GM12865 (cell line): ENCODE results near the gene RPL36AL.
A peak's percentile ranks its signal among the peaks of the same experiment; 100 is the strongest.
"Not testable (repeated sequence)": the region's sequence is repeated elsewhere in the genome, so short reads cannot be mapped to it uniquely, and the experiment has no call there.

ENCODE experiments used
- DNase-seq: peaks from one replicate; pipeline ENCODE4 v3.0.0; 2010; ENCODE audit warnings: low read depth
- H3K4me3 ChIP-seq: 2 replicates; pipeline ENCODE4 v1.5.1; 2011; ENCODE audit warnings: mild to moderate bottlenecking, low read depth, low read length, control low read depth
- TF ChIP-seq, protein P1 (sequence below): IDR thresholded peaks from 2 replicates; pipeline ENCODE4 v1.5.1; 2011; ENCODE audit warnings: low read length, control low read depth, low read depth, inconsistent platforms; ENCODE audit not compliant: insufficient read depth; ENCODE audit errors: missing control alignments

The RPL36AL gene

DNA sequence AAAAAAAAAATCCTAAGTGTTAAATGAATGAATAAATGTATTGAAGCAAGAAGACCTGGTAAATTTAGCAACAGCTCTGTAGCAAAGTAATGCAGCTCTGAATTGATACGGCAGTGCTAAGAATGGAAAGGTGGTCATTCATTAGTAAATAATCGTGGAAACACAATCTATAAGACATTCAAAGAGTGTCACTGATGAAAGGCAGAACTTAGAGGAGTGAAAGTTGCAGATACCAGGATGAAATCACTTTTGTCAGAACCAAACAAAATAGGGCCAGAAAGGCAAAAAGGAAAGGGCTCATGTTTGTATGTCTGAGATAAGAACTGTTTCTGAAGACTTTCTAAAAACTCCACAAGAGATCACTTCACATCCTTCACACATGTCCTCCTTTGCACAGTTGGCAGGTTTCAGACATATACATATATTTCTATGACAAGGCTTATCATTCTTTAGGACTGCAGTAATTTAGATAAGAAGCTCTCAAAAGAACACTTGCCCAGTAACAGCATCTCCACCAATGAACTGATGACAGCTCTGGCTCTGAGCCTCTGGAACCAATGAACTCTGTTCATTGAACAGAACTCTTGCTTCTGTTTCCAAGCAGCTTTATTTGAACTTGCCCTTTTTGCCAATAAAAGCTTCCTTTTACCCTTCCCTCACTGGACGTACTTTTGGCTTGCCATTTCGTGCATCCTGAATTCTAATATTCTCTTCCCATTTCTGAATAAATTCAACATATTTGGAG lies 25.9 kb downstream of the RPL36AL start:
- DNase-seq = peak; percentile 83
- TF ChIP-seq, protein P1, sequence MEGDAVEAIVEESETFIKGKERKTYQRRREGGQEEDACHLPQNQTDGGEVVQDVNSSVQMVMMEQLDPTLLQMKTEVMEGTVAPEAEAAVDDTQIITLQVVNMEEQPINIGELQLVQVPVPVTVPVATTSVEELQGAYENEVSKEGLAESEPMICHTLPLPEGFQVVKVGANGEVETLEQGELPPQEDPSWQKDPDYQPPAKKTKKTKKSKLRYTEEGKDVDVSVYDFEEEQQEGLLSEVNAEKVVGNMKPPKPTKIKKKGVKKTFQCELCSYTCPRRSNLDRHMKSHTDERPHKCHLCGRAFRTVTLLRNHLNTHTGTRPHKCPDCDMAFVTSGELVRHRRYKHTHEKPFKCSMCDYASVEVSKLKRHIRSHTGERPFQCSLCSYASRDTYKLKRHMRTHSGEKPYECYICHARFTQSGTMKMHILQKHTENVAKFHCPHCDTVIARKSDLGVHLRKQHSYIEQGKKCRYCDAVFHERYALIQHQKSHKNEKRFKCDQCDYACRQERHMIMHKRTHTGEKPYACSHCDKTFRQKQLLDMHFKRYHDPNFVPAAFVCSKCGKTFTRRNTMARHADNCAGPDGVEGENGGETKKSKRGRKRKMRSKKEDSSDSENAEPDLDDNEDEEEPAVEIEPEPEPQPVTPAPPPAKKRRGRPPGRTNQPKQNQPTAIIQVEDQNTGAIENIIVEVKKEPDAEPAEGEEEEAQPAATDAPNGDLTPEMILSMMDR = no peak
- peak overlapping the region; percentile 21 for H3K4me3 ChIP-seq

DNA sequence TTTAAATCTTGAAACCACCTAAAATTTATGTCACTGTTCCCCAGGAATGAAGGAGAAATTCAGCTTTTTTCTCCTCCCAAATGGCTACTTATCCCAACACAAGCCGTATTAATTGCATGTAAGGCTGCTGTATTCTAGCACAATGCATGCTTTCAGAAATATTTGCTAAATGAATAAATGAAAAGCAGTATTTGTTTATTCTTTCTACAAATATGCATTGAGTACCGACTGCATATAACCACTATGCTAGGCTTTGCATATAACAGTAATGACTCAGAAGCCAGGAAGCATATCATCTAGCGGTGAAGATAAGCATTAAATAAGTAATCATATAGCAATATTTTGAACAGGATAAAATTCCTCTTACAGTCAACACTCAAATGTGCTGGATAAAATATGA lies 27.4 kb downstream of the RPL36AL start:
- DNase-seq = peak; percentile 54
- H3K4me3 ChIP-seq = peak overlapping the region; percentile 38
- TF ChIP-seq, protein P1 = no peak

DNA sequence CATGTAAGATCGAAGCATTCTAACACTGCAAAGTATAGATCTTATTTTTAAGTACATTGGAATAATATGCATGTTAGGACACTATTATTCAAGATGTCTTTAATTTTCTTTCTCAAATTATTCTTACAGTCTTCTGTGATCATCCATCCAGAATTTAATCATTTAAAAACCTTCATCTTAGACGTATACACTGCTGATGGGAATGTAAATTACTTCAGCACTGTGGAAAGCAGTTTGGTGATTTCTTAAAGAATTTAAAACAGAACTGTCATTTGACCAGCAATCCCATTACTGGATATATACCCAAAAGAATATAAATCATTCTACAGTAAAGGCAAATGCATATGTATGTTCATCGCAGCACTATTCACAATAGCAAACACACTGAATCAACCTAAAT lies 31.0 kb downstream of the RPL36AL start:
- TF ChIP-seq, protein P1 = no peak
- DNase-seq = no peak

DNA sequence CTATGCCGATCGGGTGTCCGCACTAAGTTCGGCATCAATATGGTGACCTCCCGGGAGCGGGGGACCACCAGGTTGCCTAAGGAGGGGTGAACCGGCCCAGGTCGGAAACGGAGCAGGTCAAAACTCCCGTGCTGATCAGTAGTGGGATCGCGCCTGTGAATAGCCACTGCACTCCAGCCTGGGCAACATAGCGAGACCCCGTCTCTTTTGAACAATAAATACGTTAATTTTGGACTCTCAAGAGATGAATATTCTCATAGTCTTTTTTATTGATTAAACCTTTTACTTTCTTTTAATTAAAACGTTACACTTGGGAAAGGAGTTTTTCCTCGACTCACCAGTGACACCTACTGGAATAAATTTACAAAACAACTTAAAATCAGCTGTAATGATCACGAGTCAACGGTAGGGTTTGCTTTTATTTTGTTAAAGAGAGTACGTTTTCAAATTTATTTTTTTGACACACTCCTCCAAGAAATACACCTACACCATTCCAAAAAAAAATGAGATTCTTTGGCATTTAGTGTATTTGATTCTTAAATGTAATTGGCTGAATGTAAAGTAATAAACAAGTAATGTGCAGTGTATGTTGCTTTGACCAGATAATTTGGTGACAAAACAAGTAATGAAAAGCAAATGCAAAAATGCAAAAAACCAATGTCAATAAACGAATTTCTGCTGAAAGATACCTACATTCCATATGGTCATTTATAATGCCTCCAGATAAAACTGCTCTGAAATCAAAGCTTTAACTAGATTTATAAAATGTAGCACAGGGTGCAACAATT lies 33.6 kb downstream of the RPL36AL start:
- TF ChIP-seq, protein P1 = peak; percentile 58
- peak; percentile 81 for DNase-seq
- H3K4me3 ChIP-seq = peak overlapping the region; percentile 51

More for the DNA sequence above, 31.0 kb downstream of the RPL36AL start:
- H3K4me3 ChIP-seq = no peak overlapping the region

DNA sequence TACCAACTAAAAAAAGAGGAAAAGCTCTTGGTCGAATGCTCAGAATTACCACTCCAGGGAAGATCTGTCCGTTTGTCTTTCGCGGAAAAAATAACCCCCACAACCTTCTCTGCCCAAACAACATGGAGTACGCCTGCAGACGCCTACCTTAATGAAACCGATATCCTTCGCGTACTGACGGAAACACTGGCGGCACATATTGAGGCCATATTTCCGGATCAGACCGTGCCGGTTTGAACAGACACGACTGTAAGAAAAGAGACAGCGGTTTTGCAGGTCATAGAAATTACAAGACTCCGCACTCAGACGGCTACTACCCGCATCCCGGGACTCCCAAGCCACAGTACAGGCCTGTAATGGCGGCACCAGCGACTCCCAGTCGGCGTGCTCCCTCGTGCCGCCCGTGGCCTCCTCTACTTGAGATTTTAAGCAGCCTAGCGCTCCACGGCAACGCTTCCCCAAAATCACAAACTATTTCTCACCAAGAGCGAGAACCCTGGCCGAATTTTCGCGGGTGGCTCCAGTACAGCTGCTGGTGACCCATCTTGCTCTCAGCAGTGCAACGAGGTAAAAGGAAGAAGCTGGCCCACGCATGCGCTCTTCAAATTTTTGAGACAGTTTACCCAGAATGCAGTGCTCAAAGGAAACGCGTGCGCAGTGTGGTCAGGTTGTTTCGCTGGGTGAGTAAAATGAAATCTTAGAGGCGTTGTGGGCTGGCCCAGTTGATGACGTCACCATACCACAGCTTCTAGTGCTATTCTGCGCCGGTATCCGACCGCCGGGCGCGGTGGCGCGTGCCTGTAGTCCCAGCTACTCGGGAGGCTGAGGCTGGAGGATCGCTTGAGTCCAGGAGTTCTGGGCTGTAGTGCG lies 34.4 kb downstream of the RPL36AL start, which contains the start of gene RPS29:
TSS of gene RPS29 (minus strand) at position 578 of the 870 bp plus-strand sequence. CDS start at position 544, 34 bp downstream.
- TF ChIP-seq, protein P1 = no peak
- H3K4me3 ChIP-seq = peak within 1 kb of the TSS; percentile 81
- peak; percentile 100 for DNase-seq

DNA sequence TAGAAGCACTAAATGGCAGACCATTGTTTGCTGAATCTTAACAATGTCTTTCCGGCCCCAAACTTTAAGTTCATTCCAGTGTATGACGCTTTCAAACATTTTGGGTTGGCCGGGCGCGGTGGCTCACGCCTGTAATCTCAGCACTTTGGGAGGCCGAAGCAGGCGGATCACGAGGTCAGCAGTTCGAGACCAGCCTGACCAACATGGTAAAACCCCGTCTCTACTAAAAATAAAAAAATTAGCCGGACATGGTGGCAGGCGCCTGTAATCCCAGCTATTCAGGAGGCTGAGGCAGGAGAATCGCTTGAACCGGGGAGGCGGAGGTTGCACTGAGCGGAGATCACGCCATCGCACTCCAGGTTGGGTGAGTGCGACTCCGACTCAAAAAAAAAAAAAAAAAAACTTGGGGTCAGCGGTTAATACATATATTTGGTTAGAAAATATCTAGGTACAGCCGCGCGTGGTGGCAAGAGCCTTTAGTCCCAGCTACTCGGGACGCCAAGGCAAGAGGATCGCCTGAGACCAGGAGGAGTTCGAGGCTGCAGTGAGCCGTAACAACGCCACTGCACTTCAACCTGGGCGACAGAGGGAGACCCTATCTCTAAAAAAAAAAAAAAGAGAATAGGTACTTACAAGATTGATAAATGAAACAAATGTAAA lies 35.3 kb downstream of the RPL36AL start:
- not testable (repeated sequence) for DNase-seq
- H3K4me3 ChIP-seq = peak overlapping the region; percentile 81
